H1 (cell line): ENCODE results near the gene CCDC33. TPM values are rescaled to one million over a fixed set of nuclear protein-coding genes. Genes with fewer than 3 reads are reported as not detected.

Experiments
- EP300 ChIP-seq, 2 experiments: IDR thresholded peaks; 1 replicate in 1 of 2; 2 replicates in 1 of 2; pipeline ENCODE4 v1.6.1; 2011 to 2012; ENCODE audit warnings: low read depth in 2 of 2, low read length in 2 of 2, mild to moderate bottlenecking in 2 of 2, borderline replicate concordance in 1 of 2, inconsistent platforms in 1 of 2, moderate library complexity in 1 of 2
- polyA plus RNA-seq, 7 experiments: library from polyadenylated mRNA; depleted of rRNA in 3 of 7; stranded (reverse) in 5 of 7; unstranded in 2 of 7; fragments of >200 nt in 5 of 7; fragments of 200-250 nt in 2 of 7; gene quantifications; 1 replicate in 5 of 7; 2 replicates in 1 of 7; 4 replicates in 1 of 7; pipeline versions ENCODE4 v1.2.1 to v1.2.3, GENCODE V29; 2011 to 2013; ENCODE audit warnings: missing spikeins in 2 of 7, mixed read lengths in 2 of 7
- total RNA-seq: library from RNA; stranded (reverse); fragmentation: NEBNext Ultra II Directional; extraction: Animal tissue kit (Norgen Biotek cat#: 25700); gene quantifications from 2 replicates; pipeline ENCODE4 v1.2.1, GENCODE V29; 2021

Gene CCDC33
- total and polyA plus RNA-seq, 2 of the 8 experiments (the other 6 are each of a cell fraction or from before 2014, with no cell fraction given): 2.0 to 2.7 TPM

DNA sequence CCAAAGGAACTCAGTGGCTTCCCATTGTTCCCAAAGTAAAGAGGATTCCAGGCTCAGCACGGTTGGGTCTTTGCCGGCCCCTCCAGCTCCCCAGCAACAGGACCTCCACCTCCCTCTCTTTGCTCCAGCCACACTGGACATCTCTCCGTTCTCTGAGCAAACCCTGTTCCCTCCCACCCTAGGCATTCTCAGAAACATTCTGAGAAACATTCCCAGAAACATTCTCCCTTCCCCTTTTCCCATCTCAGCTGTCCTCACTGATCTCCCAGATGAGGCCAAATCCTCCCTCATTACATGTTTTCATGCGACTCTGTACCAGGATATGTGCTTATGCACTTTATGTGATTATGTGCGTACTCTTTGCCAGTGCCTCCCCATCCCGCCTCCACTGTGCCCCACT lies 14.1 kb downstream of the CCDC33 start (continued):
- TF ChIP-seq EP300 (IDR thresholded peaks at IDR 0.05; ENCODE audit: borderline replicate concordance in 1 of 2, low read depth in 2 of 2, low read length in 2 of 2): no peak
